Activated CD4-positive, CD25-positive, alpha-beta regulatory T cell treated with anti-CD3 and anti-CD28 coated beads, Interleukin-2, amount 50 U/mL, for 16 hours (primary cell): ENCODE data around the gene SCNN1A.

Source experiments
- DNase-seq: peaks from one replicate; pipeline ENCODE4 v3.0.0-alpha.2; 2020; ENCODE audit warnings: low read depth, low spot score

The SCNN1A gene

DNA sequence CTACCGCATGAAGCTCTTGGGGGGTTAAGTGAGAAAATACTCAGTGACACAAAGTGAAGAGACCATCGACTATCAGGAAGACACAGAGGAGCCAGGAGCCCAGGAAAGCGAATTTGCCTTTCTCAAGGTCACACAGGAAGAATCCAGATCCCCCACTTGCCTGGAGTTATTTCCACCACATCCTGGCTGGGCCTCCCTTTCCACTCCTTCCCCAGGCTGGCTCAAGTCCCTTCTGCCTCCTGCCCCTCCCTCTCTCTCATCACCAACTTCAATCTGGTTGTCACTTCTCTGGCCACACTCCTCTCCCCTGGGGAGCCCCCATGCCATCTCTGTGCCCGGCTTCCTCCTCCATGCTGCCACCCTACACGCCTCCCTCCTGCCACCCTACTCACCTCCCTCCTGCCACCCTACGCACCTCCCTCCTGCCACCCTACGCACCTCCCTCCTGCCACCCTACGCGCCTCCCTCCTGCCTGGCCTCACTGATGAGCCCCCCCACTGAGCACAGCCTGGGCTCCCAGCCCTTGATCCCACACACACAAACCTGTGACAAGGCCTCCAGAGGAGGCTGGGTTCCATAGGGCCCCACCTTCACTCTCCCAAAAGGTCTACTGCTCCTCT, 6.3 kb downstream of the SCNN1A start:
- DNase-seq, result no peak

GRCh38 chr12:6367969-6368892, 7.1 kb downstream of the SCNN1A start:
- no peak for DNase-seq

GRCh38 chr12:6367065-6367968, 8.0 kb downstream of the SCNN1A start:
- DNase-seq, result no peak

DNA sequence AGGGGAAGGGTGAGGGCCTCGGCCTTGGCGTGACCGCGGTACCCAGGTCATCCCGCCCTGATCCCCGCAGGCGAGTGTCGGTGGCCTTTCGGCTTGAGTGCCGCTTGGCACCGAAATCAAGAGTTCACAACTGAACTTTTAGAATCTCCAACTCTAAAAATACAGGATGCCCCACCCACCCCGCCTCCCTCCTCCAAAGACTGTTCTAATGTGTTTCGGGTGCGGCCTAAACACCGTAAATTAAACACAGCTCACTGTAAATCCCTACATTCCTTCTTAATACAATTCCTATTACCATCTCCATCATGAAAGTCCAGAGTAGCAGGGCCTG, 11.4 kb downstream of the SCNN1A start:
- no peak for DNase-seq

GRCh38 chr12:6363330-6364043, 11.9 kb downstream of the SCNN1A start:
- peak; percentile 33 for DNase-seq

GRCh38 chr12:6363010-6363329, 12.4 kb downstream of the SCNN1A start:
- DNase-seq, result no peak

GRCh38 chr12:6362403-6362802, 13.0 kb downstream of the SCNN1A start:
- no peak for DNase-seq

DNA sequence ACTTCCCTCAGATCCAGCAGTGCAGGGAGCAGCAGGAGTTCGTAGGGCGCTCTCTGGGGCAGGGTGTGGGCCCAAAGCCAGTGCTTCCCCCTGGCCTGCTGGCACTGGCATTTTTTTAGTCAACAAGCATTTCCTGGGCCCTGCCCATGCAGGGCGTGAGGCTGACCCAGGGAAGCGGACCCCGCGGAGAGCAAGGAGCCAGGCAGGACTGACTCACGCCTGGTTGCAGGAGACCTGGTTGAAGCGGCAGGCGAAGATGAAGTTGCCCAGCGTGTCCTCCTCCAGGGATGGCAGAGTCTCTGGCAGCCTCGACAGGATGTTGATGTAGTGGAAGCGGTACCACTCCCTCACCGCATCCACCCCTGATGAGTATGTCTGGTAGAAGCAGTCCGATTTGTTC, 13.5 kb downstream of the SCNN1A start:
- DNase-seq, result no peak

DNA sequence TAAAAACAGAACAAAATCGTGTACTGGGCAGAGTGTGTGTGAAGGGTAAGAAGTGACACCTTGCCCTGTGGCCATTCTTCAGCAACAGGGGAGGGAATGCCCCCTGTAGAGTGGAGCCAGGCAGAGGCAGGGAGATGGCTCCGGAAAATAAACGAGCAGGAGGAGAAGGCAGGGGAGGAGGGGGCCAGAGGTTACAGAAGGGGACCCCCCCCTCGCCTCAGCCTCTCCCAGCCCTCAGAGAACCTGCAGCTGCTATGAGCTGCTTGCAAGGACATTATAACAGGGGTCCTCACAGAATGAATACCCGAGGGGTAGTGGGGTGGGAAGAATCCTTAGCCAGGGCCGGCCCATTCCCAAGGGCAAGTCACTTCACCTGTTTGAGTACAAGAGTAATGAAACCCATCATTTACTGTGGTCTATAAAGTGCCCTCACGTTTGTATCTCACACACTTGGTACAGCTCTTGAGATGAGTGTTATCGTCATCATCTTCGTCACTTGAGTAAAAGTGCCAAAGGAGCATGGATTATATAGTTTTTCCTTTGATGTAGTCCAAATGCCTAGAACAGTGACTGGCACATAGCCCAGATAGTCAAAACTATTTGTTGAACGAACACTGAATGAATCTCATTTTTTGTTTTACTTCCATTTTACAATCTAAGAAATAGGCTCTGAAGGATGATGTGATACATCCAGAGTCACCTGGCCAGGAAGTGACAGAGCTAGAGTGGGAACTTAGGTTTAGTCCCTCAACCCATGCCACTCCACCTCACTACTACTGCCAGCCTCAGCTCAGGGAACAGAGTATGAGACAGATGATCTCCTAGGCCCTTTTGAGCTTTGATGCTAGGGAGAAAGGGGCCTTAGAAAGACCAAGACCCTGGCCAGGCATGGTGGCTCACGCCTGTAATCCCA, 14.5 kb downstream of the SCNN1A start:
- DNase-seq, result no peak

DNA sequence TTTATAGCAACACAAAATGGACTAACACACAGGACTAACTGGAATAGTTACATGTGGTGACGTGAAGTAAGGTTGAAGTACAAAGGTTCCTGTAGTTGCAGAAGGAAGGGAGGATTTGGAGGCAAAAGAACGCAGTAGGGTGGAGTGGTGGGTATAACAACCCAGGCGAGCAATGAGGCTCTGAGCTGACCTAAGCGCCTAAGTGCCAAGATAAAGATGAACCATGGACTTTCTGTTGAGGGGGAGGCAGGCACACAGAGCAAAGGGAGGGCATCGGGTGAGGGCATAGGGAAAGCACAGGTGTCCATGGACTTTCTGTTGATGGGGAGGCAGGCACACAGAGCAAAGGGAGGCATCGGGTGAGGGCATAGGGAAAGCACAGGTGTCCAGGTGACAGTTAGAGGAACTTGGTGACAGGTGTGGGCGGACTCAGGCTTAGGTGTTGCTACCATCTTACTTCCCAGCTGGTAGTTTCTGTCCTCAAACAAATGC, 15.2 kb downstream of the SCNN1A start:
- no peak for DNase-seq

- no peak for DNase-seq
Measured at GRCh38 chr12:6358881-6359280, 16.5 kb downstream of the SCNN1A start.

- DNase-seq, result no peak
Measured at GRCh38 chr12:6356374-6356820, 19.0 kb downstream of the SCNN1A start.

DNA sequence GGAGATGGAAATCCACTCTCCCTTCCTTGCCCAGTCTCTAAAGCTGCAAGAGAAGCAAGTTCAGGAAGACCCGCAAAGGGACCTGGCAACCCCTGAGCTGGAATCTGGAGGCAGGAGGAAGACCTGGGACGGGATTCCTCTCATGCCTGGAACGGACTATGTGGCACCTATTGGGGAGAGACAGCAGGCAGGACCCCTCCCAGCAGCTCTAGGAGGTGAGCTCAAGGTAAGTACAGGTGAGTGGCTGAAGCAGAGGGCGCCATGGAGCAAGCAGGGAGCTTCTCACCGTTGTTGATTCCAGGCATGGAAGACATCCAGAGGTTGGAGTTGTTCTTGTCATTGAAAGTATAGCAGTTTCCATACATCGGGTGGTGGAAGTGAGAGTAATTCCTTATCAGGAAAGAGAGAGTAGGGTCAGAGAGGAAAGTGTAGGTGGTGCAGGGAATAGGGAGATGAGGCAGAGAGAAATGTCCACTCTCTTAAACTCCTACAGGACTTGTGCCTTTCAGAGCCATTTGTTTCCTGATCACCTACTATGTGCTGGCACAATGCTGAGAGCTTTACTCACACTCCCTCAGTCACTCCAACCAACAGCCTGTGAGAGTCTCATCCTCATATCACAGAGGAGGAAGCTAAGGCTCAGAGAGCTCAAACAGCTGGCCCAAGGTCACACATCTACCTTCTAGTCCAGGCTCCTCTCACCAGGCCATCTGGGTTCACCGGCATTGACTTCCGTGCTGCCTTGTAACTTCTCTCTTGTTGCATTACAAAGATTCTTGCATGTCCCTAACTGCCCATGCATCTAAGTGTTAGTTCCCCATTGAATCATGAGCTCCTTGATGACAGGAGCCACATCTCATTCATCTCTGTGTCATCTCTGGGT, 19.6 kb downstream of the SCNN1A start:
- no peak for DNase-seq

DNA sequence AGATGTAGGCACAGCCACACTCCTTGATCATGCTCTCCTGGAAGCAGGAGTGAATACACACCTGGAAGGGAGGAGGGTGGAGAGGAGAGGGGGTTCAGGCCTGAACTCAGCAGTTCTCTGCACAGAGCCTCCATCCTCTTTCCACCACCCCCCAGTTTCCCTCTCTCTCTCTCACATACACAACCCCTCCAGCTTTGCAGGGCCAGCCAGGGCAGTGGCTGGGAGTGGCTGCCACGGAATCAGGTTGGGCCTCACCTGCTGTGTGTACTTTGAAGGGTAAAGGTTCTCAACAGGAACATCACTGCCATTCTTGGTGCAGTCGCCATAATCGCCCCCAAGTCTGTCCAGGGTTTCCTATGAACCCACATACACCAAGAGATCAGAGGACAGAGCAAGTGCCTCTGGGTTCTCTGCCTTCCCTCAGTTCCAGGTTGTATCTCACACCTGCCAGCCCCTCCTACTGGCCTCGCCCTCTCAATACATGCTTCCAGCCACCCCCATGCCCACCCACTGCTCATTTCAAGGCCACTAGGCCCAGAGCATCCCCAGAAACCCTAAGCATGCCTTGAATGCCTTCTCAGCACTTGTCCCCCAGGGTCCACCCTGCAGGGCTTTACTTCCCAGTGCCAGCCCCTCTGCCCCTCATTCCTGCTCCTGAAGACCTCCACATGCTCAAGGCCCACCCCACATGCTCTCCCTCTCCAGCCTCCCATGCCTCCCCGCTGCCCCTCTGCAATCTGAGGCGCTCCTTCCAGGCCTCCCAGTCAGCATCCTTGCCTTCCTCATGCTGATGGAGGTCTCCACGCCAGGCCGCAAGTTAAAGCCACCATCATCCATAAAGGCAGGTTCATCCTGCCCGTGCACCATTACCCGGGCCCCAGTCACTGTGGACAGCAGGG, 20.6 kb downstream of the SCNN1A start:
- DNase-seq, result no peak

DNA sequence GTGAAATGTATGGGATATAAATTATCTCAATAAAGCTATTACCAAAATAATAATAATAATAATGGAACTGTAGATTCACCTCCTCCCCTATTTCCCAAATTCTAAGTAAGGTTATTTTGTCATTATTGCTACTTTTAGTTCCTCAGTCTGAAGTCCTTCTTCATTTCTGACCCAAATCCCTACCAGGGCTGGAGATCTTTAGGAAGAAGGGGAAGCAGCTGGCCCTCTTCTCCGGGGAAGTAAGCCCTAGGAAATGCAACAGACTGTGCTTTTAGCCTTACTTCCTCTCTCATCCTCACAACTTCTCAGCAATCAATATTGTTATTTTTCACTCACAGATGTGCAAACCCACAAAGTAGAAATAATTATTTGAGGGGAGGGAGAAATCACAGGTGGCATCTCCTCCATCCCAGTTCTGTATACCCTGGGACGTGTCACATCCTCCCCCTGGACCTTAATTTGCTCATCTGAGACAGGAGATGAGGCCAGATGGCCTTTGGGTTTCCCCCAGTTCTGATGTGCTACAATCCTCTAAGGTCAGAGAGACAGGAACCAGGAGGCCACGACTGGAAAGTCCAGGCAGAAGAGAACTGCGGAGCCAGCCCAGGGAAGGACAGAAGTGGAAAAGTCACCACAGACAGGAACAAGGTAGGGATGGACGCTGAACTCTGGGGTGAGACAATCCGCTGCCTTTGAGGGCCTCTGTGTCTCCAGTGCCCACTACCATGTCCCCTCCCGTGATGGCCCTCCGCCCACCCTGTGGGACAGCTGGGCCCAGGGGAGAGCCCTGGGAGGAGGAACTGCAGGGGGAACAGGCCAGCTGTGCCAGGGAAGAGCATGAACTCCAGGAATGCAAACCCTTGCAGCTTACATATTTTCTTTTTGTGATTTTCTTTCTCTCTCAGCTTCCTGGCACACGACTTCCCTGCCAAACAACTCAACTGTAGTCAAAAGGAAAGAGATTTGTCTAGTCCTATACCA, 22.9 kb downstream of the SCNN1A start:
- no peak for DNase-seq

GRCh38 chr12:6351622-6352021, 23.7 kb downstream of the SCNN1A start:
- DNase-seq, result no peak
